Measurements from ENCODE around the gene DOCK10. TPM values are rescaled to one million over a fixed set of nuclear protein-coding genes. Genes with fewer than 3 reads are reported as not detected.
A peak's percentile ranks its signal among the peaks of the same experiment; 100 is the strongest.
"Not testable (repeated sequence)": the region's sequence is repeated elsewhere in the genome, so short reads cannot be mapped to it uniquely, and the experiment has no call there.

The DOCK10 gene
- total RNA-seq, 1 donor: 176 TPM

- H3K4me1 ChIP-seq (ENCODE audit: insufficient read depth, low read length): peaks cover 45% of the 10 kb centered on the region
- no peak overlapping the region for H3K4me3 ChIP-seq (ENCODE audit: low read length)
- H3K9me3 ChIP-seq (ENCODE audit: low read depth, low read length): no peaks in the 10 kb centered on the region
- H3K27me3 ChIP-seq (ENCODE audit: insufficient read depth, low read length): no peaks in the 10 kb centered on the region
These were observed 83.4 kb downstream of the DOCK10 start for GRCh38 chr2:224958873-224959272.

- no peaks in the 10 kb centered on the region for H3K27me3 ChIP-seq (ENCODE audit: insufficient read depth, low read length)
- peaks cover 49% of the 10 kb centered on the region for H3K4me1 ChIP-seq (ENCODE audit: insufficient read depth, low read length)
- no peak overlapping the region for H3K4me3 ChIP-seq (ENCODE audit: low read length)
- H3K9me3 ChIP-seq (ENCODE audit: low read depth, low read length): no peaks in the 10 kb centered on the region
These were observed 83.8 kb downstream of the DOCK10 start for GRCh38 chr2:224958462-224958857.

GRCh38 chr2:224957540-224958461 is 84.5 kb downstream of the DOCK10 start:
- peaks cover 56% of the 10 kb centered on the region for H3K4me1 ChIP-seq (ENCODE audit: insufficient read depth, low read length)
- H3K27me3 ChIP-seq (ENCODE audit: insufficient read depth, low read length): no peaks in the 10 kb centered on the region
- no peak overlapping the region for H3K4me3 ChIP-seq (ENCODE audit: low read length)
- H3K9me3 ChIP-seq (ENCODE audit: low read depth, low read length): no peaks in the 10 kb centered on the region

GRCh38 chr2:224956706-224957105 is 85.6 kb downstream of the DOCK10 start:
- Histone ChIP-seq H3K4me3 (ENCODE audit: low read length) (no peak overlapping the region), H3K4me1 (ENCODE audit: insufficient read depth, low read length) (peaks cover 67% of the 10 kb centered on the region), H3K27me3 (ENCODE audit: insufficient read depth, low read length) (no peaks in the 10 kb centered on the region), H3K9me3 (ENCODE audit: low read depth, low read length) (no peaks in the 10 kb centered on the region)

GRCh38 chr2:224954980-224955379 is 87.3 kb downstream of the DOCK10 start:
- H3K4me3 ChIP-seq (ENCODE audit: low read length): no peak overlapping the region
- peaks cover 79% of the 10 kb centered on the region for H3K4me1 ChIP-seq (ENCODE audit: insufficient read depth, low read length)
- H3K27me3 ChIP-seq (ENCODE audit: insufficient read depth, low read length): no peaks in the 10 kb centered on the region
- H3K9me3 ChIP-seq (ENCODE audit: low read depth, low read length): no peaks in the 10 kb centered on the region

- no peak overlapping the region for H3K4me3 ChIP-seq (ENCODE audit: low read length)
- H3K4me1 ChIP-seq (ENCODE audit: insufficient read depth, low read length): peaks cover 79% of the 10 kb centered on the region
- H3K27me3 ChIP-seq (ENCODE audit: insufficient read depth, low read length): no peaks in the 10 kb centered on the region
- no peaks in the 10 kb centered on the region for H3K9me3 ChIP-seq (ENCODE audit: low read depth, low read length)
These were observed 89.2 kb downstream of the DOCK10 start for GRCh38 chr2:224952936-224953657.

GRCh38 chr2:224951723-224952481 is 90.4 kb downstream of the DOCK10 start:
- H3K4me1 ChIP-seq (ENCODE audit: insufficient read depth, low read length): peaks cover 79% of the 10 kb centered on the region
- no peaks in the 10 kb centered on the region for H3K9me3 ChIP-seq (ENCODE audit: low read depth, low read length)
- H3K27me3 ChIP-seq (ENCODE audit: insufficient read depth, low read length): no peaks in the 10 kb centered on the region
- no peak overlapping the region for H3K4me3 ChIP-seq (ENCODE audit: low read length)

- Histone ChIP-seq H3K27me3 (ENCODE audit: insufficient read depth, low read length) (no peaks in the 10 kb centered on the region), H3K4me1 (ENCODE audit: insufficient read depth, low read length) (peaks cover 89% of the 10 kb centered on the region), H3K4me3 (ENCODE audit: low read length) (no peak overlapping the region), H3K9me3 (ENCODE audit: low read depth, low read length) (no peaks in the 10 kb centered on the region)
These were observed 93.4 kb downstream of the DOCK10 start for GRCh38 chr2:224948859-224949258.

GRCh38 chr2:224948005-224948404 is 94.3 kb downstream of the DOCK10 start:
- Histone ChIP-seq H3K9me3 (ENCODE audit: low read depth, low read length) (no peaks in the 10 kb centered on the region), H3K4me3 (ENCODE audit: low read length) (no peak overlapping the region), H3K4me1 (ENCODE audit: insufficient read depth, low read length) (peaks cover 85% of the 10 kb centered on the region), H3K27me3 (ENCODE audit: insufficient read depth, low read length) (no peaks in the 10 kb centered on the region)

- no peaks in the 10 kb centered on the region for H3K9me3 ChIP-seq (ENCODE audit: low read depth, low read length)
- no peaks in the 10 kb centered on the region for H3K27me3 ChIP-seq (ENCODE audit: insufficient read depth, low read length)
- H3K4me3 ChIP-seq (ENCODE audit: low read length): no peak overlapping the region
- peaks cover 81% of the 10 kb centered on the region for H3K4me1 ChIP-seq (ENCODE audit: insufficient read depth, low read length)
These were observed 94.7 kb downstream of the DOCK10 start for GRCh38 chr2:224947566-224947965.

- H3K4me3 ChIP-seq (ENCODE audit: low read length): peak overlapping the region; percentile 41
- peaks cover 80% of the 10 kb centered on the region for H3K4me1 ChIP-seq (ENCODE audit: insufficient read depth, low read length)
- H3K27me3 ChIP-seq (ENCODE audit: insufficient read depth, low read length): no peaks in the 10 kb centered on the region
- H3K9me3 ChIP-seq (ENCODE audit: low read depth, low read length): no peaks in the 10 kb centered on the region
These were observed 95.4 kb downstream of the DOCK10 start for GRCh38 chr2:224946895-224947294.

GRCh38 chr2:224944707-224945547 is 97.3 kb downstream of the DOCK10 start:
- no peaks in the 10 kb centered on the region for H3K27me3 ChIP-seq (ENCODE audit: insufficient read depth, low read length)
- no peaks in the 10 kb centered on the region for H3K9me3 ChIP-seq (ENCODE audit: low read depth, low read length)
- peaks cover 74% of the 10 kb centered on the region for H3K4me1 ChIP-seq (ENCODE audit: insufficient read depth, low read length)
- peak overlapping the region; percentile 41 for H3K4me3 ChIP-seq (ENCODE audit: low read length)

- not testable (repeated sequence) for H3K27me3 ChIP-seq (ENCODE audit: insufficient read depth, low read length); H3K9me3 ChIP-seq (ENCODE audit: low read depth, low read length); H3K4me3 ChIP-seq (ENCODE audit: low read length)
- H3K4me1 ChIP-seq (ENCODE audit: insufficient read depth, low read length): peaks cover 65% of the 10 kb centered on the region
These were observed 98.6 kb downstream of the DOCK10 start for GRCh38 chr2:224943601-224944041.

GRCh38 chr2:224941960-224942359 is 100.3 kb downstream of the DOCK10 start:
- Histone ChIP-seq H3K27me3 (ENCODE audit: insufficient read depth, low read length) (no peaks in the 10 kb centered on the region), H3K4me3 (ENCODE audit: low read length) (no peak overlapping the region), H3K4me1 (ENCODE audit: insufficient read depth, low read length) (peaks cover 61% of the 10 kb centered on the region), H3K9me3 (ENCODE audit: low read depth, low read length) (no peaks in the 10 kb centered on the region)

Data from mononuclear cell (primary cell).